GM12878 (cell line): ENCODE results near the gene SH2B2. TPM values are rescaled to one million over a fixed set of nuclear protein-coding genes. Genes with fewer than 3 reads are reported as not detected.

Experiments used
- ATAC-seq: fragments of 200-7000 bp; cut with Tn5 transposase; 3 replicates; pipeline ENCODE4 v1.9.1; 2020; ENCODE audit warnings: mild to moderate bottlenecking, moderate library complexity
- BruUV-seq: library from RNA; stranded (reverse); fragments of 400-500 nt; replicated peaks from 2 replicates; lab custom pipeline; 2021; lab: Mats Ljungman, UMichigan
- CTCF ChIA-PET: fragments of 300-600 bp; sonication (Branson Sonifier 250); formaldehyde crosslinking; extraction: SDS; loops from one replicate; lab custom pipeline; 2021; ENCODE audit warnings: inconsistent platforms; lab: Yijun Ruan, JAX
- POLR2A ChIA-PET: fragments of 350-600 bp; formaldehyde crosslinking; extraction: SDS; loops from one replicate; lab custom pipeline; 2021; ENCODE audit warnings: inconsistent platforms; lab: Charles Lee
- RAD21 ChIA-PET: fragments of 300-600 bp; sonication (Branson Sonifier 250); formaldehyde crosslinking; loops from one replicate; lab custom pipeline; 2023; ENCODE audit warnings: antibody characterized with exemption; ENCODE audit not compliant: unreplicated experiment; lab: Charles Lee
- SMC1A ChIA-PET: fragments of 300-600 bp; sonication (Branson Sonifier 250); formaldehyde crosslinking; loops from one replicate; lab custom pipeline; 2023; ENCODE audit not compliant: unreplicated experiment, uncharacterized antibody; lab: Charles Lee
- DNase-seq: peaks from one replicate; pipeline ENCODE4 v3.0.0-alpha.2; 2011; ENCODE audit warnings: low read depth, low spot score
- FAIRE-seq: peaks from 3 replicates; lab custom pipeline; 2011; peaks lifted over from hg19 to GRCh38; lab: Jason Lieb, UNC
- H2AFZ ChIP-seq: 2 replicates; pipeline ENCODE4 v1.6.0; 2011; ENCODE audit warnings: low read depth, low read length, control low read depth; ENCODE audit not compliant: control insufficient read depth
- H3K27ac ChIP-seq: 2 replicates; pipeline ENCODE4 v1.5.1; 2011; ENCODE audit warnings: control low read depth; ENCODE audit not compliant: control insufficient read depth, insufficient read depth
- H3K27me3 ChIP-seq, 2 experiments: replicated peaks in 1 of 2; 2 replicates each; pipeline versions ENCODE4 v1.6.0 to v1.6.1; 2011; ENCODE audit warnings: low read length in 1 of 2; ENCODE audit not compliant: control insufficient read depth in 2 of 2, insufficient read depth in 2 of 2
- H3K36me3 ChIP-seq, 2 experiments: 2 replicates each; pipeline ENCODE4 v1.5.1; 2011; ENCODE audit warnings: low read length in 1 of 2; ENCODE audit not compliant: control insufficient read depth in 2 of 2, insufficient read depth in 2 of 2
- H3K4me1 ChIP-seq: 2 replicates; pipeline ENCODE4 v1.6.1; 2011; ENCODE audit warnings: mild to moderate bottlenecking, low read length, moderate library complexity, mixed read lengths; ENCODE audit not compliant: control insufficient read depth, insufficient read depth
- H3K4me2 ChIP-seq: 2 replicates; pipeline ENCODE4 v1.6.0; 2011; ENCODE audit warnings: control low read depth; ENCODE audit not compliant: control insufficient read depth, insufficient read depth
- H3K4me3 ChIP-seq: fragments of 200-600 bp; sonication (generic); 2 replicates; pipeline ENCODE4 v1.5.1; 2016
- H3K79me2 ChIP-seq: 2 replicates; pipeline ENCODE4 v1.6.0; 2011; ENCODE audit warnings: low read length; ENCODE audit not compliant: control insufficient read depth, insufficient read depth
- H3K9ac ChIP-seq: 2 replicates; pipeline ENCODE4 v1.8.0; 2011; ENCODE audit warnings: low read length, control low read depth, mixed read lengths; ENCODE audit not compliant: control insufficient read depth, insufficient read depth
- H3K9me3 ChIP-seq: replicated peaks from 3 replicates; pipeline ENCODE4 v1.5.1; 2011; ENCODE audit warnings: mild to moderate bottlenecking, low read length; ENCODE audit not compliant: control insufficient read depth, insufficient read depth
- H4K20me1 ChIP-seq: 2 replicates; pipeline ENCODE4 v1.6.0; 2011; ENCODE audit not compliant: control insufficient read depth, insufficient read depth
- BMI1 ChIP-seq: fragments of 450-650 bp; IDR thresholded peaks from 2 replicates; pipeline ENCODE4 v1.6.1; 2016; ENCODE audit warnings: mild to moderate bottlenecking, moderate library complexity, borderline replicate concordance
- CEBPZ ChIP-seq: fragments of 150-350 bp; IDR thresholded peaks from 2 replicates; pipeline ENCODE4 v1.6.1; 2016; ENCODE audit warnings: low read depth, low read length
- CTCF ChIP-seq, 3 experiments: IDR thresholded peaks in 2 of 3; conservative IDR thresholded peaks in 1 of 3; 2 replicates each; pipeline ENCODE4 v1.5.1; 2011; ENCODE audit warnings: low read depth in 3 of 3, low read length in 3 of 3, mild to moderate bottlenecking in 3 of 3, control low read depth in 2 of 3, moderate library complexity in 2 of 3, inconsistent platforms in 1 of 3, mixed read lengths in 1 of 3; ENCODE audit not compliant: control insufficient read depth in 2 of 3, insufficient read depth in 1 of 3; ENCODE audit errors: extremely low read depth in 1 of 3
- EZH2 ChIP-seq: IDR thresholded peaks from 2 replicates; pipeline ENCODE4 v1.6.1; 2012; ENCODE audit warnings: low read depth, mild to moderate bottlenecking, control low read depth, inconsistent platforms, low read length, borderline replicate concordance; ENCODE audit not compliant: control insufficient read depth
- IKZF2 ChIP-seq, 2 experiments: fragments of 450-650 bp; IDR thresholded peaks; 2 replicates each; pipeline ENCODE4 v1.6.1; 2017; ENCODE audit warnings: mild to moderate bottlenecking in 2 of 2, moderate library complexity in 2 of 2
- MEF2B ChIP-seq: fragments of 450-650 bp; IDR thresholded peaks from 2 replicates; pipeline ENCODE4 v1.6.1; 2018; ENCODE audit warnings: mild to moderate bottlenecking, moderate library complexity; ENCODE audit not compliant: partially characterized antibody, poor library complexity, severe bottlenecking
- PKNOX1 ChIP-seq: fragments of 450-650 bp; IDR thresholded peaks from 2 replicates; pipeline ENCODE4 v1.6.1; 2016; ENCODE audit warnings: mild to moderate bottlenecking
- POLR2AphosphoS2 ChIP-seq: IDR thresholded peaks from 2 replicates; pipeline ENCODE4 v1.6.1; 2011; ENCODE audit warnings: low read depth, mild to moderate bottlenecking, low read length, improper control_type of control experiment, moderate library complexity
- RAD21 ChIP-seq: IDR thresholded peaks from 2 replicates; pipeline ENCODE4 v1.6.1; 2011; ENCODE audit warnings: mild to moderate bottlenecking, low read depth, low read length, moderate library complexity; ENCODE audit not compliant: insufficient read depth
- TAF1 ChIP-seq: IDR thresholded peaks from 2 replicates; pipeline ENCODE4 v1.6.1; 2011; ENCODE audit warnings: mild to moderate bottlenecking, low read depth, low read length, borderline replicate concordance
- ZBTB4 ChIP-seq: fragments of 450-650 bp; formaldehyde crosslinking; IDR thresholded peaks from 2 replicates; pipeline ENCODE4 v1.4.0; 2022; ENCODE audit warnings: mild to moderate bottlenecking, moderate library complexity
- WGBS: methylation state at CpG from one replicate; pipeline ENCODE4 v1.1.6; 2016; ENCODE audit warnings: low lambda C conversion rate; ENCODE audit not compliant: insufficient replicate concordance, insufficient coverage; ENCODE audit errors: missing lambda C conversion rate; 5-methylcytosine and 5-hydroxymethylcytosine counted together
- in situ Hi-C: fragments of 300-500 bp; cut with MboI; formaldehyde crosslinking; loops from 9 replicates; pipeline ENCODE4 v1.14.3; 2018; ENCODE audit warnings: mixed read lengths
- intact Hi-C: fragments of 100-400 bp; cut with micrococcal nuclease; formaldehyde crosslinking; loops from one replicate; pipeline ENCODE4 v1.14.2; 2022; ENCODE audit not compliant: unreplicated experiment
- polyA plus RNA-seq, 11 experiments: library from polyadenylated mRNA; depleted of rRNA in 4 of 11; unstranded in 6 of 11; stranded (reverse) in 5 of 11; fragments of >200 nt; fragmentation: Nextera tagmentation in 4 of 11; fragmentation: Illumina TruSeq in 1 of 11; extraction: Ambion mirVana in 4 of 11; extraction: Trizol in 1 of 11; gene quantifications; 1 replicate in 1 of 11; 2 replicates in 10 of 11; pipeline versions ENCODE4 v1.2.1 to v1.2.3, GENCODE V29; 2011 to 2016; ENCODE audit warnings: inconsistent platforms in 2 of 11, missing spikeins in 2 of 11, low read depth in 1 of 11
- total RNA-seq, 4 experiments: library from RNA; depleted of rRNA in 3 of 4; stranded (reverse); fragments of >200 nt in 3 of 4; fragmentation: Illumina TruSeq in 1 of 4; extraction: Trizol in 1 of 4; gene quantifications; 2 replicates each; pipeline versions ENCODE4 v1.2.1 to v1.2.3, GENCODE V29; 2013 to 2021

SH2B2 gene
- total and polyA plus RNA-seq, 10 of the 15 experiments (the other 5 are each of a cell fraction or from before 2014, with no cell fraction given), result 0.13 to 55.1 (median 7.4) TPM; not detected in 1

- RAD21 ChIA-PET, result interaction anchor here (0.7 to 1.3 kb wide), 2 partner anchors 14 to 49 kb away, joined by 3 to 4 read pairs; no protein-coding TSS in a partner anchor
- Histone ChIP-seq H3K79me2 (no peaks in the 10 kb centered on the region), H3K4me1 (no peaks in the 10 kb centered on the region), H3K9me3 (no peaks in the 10 kb centered on the region), H3K27me3 (no peaks in the 10 kb centered on the region), H3K36me3 (peaks cover 2 to 12% of the 10 kb centered on the region in 2 experiments), H3K27ac (no peak overlapping the region), H2AFZ (peak overlapping the region; percentile 8; the same call in 1 of the 2 replicates), H3K4me2 (no peak overlapping the region), H4K20me1 (no peaks in the 10 kb centered on the region), H3K9ac (no peak overlapping the region), H3K4me3 (no peak overlapping the region)
- WGBS, result 19% methylated on average over 7 of the region's 7 CpGs
- CTCF ChIA-PET, result interaction anchor here (0.5 to 1.2 kb wide), 2 partner anchors 15 to 549 kb away, joined by 3 to 6 read pairs; no protein-coding TSS in a partner anchor
- no peak for TF ChIP-seq IKZF2 (IDR thresholded peaks at IDR 0.05)
- no peak for TF ChIP-seq ZBTB4 (CRISPR knock-in tag)
- TF ChIP-seq CEBPZ, result no peak
- no peak for TF ChIP-seq RAD21
- no peak for TF ChIP-seq POLR2AphosphoS2
- no peak for TF ChIP-seq BMI1
- TF ChIP-seq MEF2B, result peak; percentile 22
- TF ChIP-seq PKNOX1, result peak; percentile 42; the same call in 1 of the 2 replicates
- TF ChIP-seq CTCF (IDR thresholded peaks at IDR 0.05 in 2 of 3, conservative IDR thresholded peaks at IDR 0.05 in 1 of 3; ENCODE audit: control insufficient read depth in 2 of 3, extremely low read depth in 1 of 3, insufficient read depth in 1 of 3, low read depth in 3 of 3, low read length in 3 of 3), result no peak
- TF ChIP-seq TAF1, result no peak
- TF ChIP-seq EZH2, result no peak
- peak; percentile 64 for FAIRE-seq
- ATAC-seq, result peak; percentile 36; the same call in 2 of the 3 replicates
- intact Hi-C loops (no loop called here), in situ Hi-C loops (loop anchor here (25.0 kb wide), 1 partner anchor 889 kb away; the partner anchor contains the start of gene COL26A1)
- SMC1A ChIA-PET, result interaction anchor here (1.3 kb wide), 1 partner anchor 411 kb away, joined by 3 read pairs; no protein-coding TSS in a partner anchor
- POLR2A ChIA-PET, result no interaction called here
- no peak for DNase-seq
- TSS peak; percentile 37 for BruUV-seq
Observed at GRCh38 chr7:102251531-102252365, 34.9 kb upstream of the SH2B2 start.
